SHP77 treated with DMSO at 0.1 percent for 48 hours (cell line): ENCODE data around the gene PPM1A.
"Not testable (repeated sequence)": the region's sequence is repeated elsewhere in the genome, so short reads cannot be mapped to it uniquely, and the experiment has no call there.

ENCODE experiments used
- DNase-seq: peaks from one replicate; lab custom pipeline; 2025; lab: John Stamatoyannopoulos, UW

The PPM1A gene

DNA sequence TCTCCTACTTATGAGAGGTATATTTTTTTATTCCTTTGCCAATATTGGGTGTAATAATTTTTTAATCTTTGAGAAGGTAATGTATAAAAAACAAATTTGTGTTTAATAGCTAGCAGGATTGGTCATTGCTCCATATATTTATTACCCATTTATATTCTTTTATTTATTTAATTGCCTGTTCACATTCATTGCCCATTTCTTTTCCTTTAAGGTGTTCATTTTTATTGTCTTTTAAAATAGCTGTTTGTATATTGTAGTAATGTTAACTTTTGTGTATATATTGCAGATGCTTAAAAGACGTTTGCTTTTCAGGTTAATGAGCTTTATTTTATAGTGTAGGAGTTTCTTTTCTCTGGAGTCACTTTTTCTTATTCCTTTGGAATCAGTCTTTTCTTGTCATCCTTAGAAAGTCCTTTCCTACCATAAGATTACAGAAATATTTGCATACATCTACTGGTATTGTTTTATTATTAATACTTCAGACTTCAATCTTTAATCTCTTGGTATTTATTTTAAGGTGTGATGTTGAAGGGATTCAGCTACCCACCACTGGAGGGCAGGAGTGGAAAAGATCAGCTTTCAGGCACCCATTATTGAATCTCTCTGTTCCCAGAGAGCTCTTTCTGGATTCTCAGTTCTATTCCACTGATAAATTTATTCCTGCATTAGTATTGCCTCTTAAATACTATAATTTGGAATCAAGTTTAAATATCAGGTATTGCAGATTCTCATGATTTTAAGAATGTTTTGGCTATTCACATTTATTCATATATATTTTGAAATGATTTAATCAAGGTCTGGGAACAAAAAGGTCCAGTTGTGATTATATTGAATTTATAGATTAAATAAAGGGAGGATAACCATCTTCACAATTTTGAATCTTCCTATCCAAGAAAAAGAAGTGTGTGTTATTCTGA, 17.3 kb downstream of the PPM1A start:
- DNase-seq: peak; percentile 13

- no peak for DNase-seq
Measured at GRCh38 chr14:60272177-60272576, 23.2 kb downstream of the PPM1A start.

DNA sequence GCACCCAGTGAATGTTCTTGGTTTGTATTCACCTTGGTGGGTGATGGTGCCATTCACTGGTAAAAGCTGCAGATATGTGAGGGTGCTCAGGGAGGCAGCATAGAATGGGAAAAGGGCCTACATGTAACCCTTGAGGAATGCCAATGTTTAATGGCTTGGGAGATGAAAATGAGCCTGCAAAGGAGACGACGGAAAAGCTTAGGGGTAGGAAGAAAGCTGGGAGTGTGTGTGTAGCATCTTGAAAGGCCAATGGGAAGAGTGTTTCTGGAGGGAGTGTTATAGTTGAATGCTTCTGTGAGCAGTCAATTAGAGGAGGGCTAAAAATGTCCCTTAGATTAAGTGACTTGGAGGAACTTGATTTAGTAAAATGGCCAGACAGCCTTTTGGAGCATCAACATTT, 24.9 kb downstream of the PPM1A start:
- no peak for DNase-seq

DNA sequence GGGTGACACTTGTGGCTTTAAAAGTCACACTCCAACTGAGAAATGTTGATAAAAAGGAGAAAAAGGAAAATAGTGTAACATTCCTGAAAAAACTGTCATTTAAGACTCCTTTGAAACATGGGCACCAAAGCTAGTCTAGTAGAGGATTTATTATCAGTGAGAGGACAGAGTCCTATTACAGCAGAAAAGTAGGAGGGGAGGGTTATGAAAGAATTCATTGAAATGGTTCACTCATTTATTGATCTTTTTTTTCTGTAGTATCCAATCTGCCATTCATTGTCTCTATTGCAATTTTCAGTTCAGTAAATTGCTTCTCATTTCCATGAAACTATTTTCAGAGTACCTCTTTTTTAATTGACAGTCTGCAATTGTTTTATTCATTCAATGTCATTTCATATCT, 25.4 kb downstream of the PPM1A start:
- no peak for DNase-seq

DNA sequence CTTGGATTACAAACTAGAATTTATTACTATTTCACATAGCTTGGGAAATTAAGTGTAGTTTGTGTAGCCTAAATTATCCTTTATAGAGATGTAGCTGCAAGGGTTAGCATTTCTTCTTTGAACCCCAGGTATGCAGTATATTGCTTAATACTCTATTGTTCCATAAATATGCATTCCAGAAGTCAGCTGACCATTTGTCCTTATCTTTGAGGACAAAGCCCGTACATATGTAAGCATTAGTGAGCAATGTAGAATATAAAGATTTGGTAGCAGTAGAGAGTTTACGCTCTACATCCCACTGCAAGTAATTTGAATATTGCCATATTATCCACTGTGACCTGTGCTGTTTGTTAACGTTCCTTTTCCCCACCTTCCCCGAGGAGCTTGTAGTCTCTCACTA, 26.9 kb downstream of the PPM1A start:
- DNase-seq: no peak

GRCh38 chr14:60276347-60276746, 27.3 kb downstream of the PPM1A start:
- no peak for DNase-seq

DNA sequence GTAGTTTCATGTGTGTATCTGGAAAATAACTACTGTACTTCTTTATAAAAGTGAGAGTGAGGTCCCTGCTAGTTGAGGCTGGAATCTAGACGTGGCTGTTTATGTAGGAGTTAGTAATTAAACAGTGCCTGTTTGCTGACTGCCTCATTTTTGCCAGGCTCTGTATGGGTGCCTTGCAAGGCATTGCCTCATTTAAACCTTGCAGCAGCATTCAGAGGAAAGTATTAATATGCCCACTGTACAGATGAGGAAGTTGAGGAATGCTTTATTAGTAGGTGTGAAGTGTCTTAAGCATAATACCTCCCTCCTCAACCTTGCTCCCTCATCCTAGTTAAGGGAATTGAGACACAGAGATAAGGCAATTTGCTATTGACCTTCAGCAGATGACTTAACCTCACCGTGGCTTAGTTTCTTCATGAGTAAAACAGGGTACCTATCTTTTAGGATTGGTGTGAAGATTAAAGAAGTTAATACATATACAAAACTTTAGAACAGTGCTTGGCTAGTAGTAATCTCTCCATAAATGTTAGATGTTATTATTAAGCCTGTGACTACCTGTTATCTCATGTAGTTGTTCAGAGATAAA, 28.7 kb downstream of the PPM1A start:
- DNase-seq: no peak

DNA sequence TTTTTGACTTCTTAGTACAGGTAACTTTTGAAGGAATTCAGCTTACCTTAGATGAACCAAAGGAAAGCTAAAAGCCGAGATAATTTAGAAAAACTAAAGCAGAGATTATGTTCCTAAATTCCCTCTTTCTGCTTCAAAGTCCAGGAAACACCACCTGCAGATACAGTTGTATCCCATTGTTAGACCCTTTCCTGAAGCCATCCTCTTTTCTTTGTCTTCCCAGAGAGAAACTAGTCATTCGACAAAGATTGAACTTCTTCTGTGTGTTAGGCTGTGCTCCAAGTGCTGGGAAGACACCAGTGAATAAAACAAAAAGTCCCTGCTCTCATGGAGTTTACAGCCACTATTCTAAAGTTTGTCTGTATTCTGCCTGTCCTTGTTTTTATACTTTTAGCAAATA, 29.3 kb downstream of the PPM1A start:
- no peak for DNase-seq

DNA sequence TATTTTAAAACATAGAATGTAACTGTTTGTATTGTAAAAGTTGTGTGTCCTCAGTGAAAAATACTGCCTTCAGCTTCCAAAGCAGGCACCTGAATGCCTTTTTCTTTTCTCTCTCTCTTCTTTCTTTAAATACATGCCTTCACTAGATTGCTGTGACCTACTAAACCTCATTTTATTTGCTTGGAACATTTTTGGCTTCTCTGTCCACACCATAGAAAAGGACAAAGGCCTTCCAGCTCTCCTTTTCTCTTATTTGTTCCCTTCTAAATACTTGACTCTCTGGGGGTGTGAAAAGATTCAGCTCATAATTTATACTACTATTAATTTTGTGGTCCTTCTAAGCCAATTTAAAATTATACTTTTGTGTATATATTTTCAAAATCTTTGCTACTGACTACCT, 38.4 kb downstream of the PPM1A start:
- DNase-seq: no peak

DNA sequence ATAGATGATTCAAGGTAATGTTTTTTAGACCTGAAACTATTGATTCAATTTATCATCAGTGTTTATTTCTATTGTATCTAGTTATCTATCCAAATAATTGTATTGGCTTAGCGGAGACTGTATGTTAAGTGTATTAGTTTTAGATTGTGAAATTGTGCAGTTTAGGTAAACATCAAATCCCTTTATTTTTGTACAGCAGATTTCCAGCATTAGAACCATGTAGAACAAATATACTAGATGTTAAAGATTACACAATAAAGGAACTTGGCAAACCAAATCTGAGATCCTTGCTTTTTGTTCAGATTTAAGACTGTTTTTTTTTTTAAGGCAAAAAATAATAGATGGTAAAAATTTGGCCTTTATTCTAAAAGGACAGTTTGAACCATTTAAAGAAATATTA, 39.3 kb downstream of the PPM1A start:
- DNase-seq: no peak

- DNase-seq: no peak
Measured at GRCh38 chr14:60294411-60295069, 45.5 kb downstream of the PPM1A start.

DNA sequence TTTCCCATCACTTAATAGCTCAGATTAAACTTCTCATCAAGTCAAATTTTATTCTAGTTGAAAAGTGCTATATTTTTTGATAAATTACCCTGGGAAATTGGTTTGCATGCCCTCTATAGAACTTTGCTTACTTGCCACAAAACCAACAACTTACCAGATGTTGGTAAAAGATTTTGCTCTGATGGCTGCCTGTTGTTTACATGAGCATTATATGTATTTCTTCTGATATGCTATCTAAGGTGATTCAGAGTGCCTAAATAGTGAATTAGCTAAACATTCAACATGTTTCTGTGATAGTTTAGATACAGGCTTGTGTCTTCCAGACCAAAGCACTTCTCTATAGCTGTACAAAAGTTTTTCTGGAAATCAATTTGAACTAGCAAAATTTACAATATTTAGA, 51.0 kb downstream of the PPM1A start:
- no peak for DNase-seq

- no peak for DNase-seq
Measured at GRCh38 chr14:60301685-60302084, 52.7 kb downstream of the PPM1A start.

DNA sequence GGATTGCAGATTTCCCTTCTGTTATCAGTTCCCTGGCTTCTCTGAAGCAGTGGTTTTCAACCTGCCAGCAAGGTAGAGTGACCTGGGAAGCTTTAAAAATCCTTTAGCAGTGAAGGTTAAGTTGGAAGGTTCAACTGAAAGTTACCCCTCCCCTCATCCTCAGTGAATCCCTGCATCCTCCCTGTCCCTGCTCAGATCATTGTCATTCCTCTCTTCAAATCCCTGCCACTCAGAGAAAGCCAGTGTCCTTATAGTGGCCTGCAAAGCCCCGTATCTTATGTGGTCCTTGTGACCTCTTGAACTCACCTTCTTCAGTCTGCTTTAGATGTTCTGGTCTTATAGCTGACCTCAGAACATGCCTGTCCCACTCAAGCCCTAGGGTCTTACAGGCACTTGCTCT, 53.6 kb downstream of the PPM1A start:
- no peak for DNase-seq

- DNase-seq: no peak
Measured at GRCh38 chr14:60303745-60304144, 54.7 kb downstream of the PPM1A start.

DNA sequence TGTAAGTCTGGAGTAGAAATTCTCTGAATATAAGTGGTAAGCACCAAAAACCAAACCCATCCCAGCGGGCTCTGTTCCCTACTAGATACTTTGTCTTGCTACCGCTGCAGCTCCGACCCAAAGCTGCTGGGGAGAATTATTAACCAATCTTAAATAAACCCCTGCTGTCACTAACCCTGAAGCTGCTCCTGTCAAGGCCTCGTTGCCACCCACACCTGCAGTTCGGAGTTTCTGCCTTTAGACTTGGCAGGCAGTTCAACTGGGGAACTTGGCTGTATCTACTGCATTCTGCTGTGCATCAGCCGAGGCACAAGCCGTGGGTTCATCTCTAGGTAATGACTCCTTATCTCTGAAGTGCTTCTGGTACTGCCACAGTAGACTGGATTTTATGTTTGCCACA, 55.5 kb downstream of the PPM1A start:
- DNase-seq: no peak

DNA sequence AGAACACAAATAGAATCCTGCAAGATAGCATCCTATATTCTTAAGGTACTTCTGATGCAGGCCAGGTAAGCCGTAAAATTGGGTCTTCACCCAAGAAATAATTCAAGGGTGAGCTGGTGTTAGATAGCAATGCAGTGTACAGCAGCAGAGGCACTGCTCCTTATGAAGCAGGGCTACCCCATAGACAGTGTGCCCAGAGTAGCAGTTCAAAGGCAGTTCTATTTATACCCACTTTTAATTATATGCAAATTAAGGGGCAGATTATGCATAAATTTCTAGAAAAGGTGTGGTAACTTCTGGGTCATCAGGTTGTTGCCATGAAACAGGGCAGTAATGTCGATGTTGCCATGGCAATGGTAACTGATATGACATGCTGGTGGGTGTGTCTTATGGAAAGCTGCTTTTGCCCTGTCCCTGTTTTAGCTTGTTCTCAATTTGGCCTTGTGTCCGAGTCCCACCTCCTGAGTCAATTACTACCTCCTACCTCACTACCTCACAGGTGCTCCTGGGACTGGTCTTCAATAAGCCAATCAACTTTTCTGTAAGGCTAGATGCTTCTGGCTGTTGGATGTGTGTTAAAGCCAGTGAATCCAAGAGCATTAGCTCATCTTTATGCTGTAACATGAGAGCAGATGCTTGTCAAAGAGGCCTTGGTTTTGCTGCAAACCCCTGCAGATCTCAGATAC, 61.0 kb downstream of the PPM1A start:
- no peak for DNase-seq

GRCh38 chr14:60311417-60311816, 62.4 kb downstream of the PPM1A start:
- no peak for DNase-seq

DNA sequence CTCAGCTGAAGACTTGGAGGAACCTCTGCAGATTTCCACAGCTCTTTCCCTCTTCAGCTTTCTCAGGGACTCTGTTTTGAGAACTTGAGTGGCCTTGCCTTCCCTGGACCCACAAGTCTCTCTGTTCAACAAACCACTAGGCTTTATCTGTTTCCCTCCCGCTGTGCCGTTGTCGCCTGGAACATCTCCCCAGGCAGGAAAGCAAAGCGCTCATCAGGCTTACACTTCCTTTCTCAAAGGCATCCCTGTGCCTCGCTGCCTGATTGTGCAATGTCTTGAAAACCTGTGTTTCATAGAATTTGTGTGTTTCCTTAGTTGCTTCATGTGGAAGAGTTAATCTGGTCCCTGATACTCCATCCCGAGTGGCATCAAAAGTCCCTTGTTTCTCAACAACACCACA, 64.1 kb downstream of the PPM1A start:
- no peak for DNase-seq

GRCh38 chr14:60315196-60315990, 66.4 kb downstream of the PPM1A start:
- DNase-seq: no peak

GRCh38 chr14:60317609-60318008, 68.6 kb downstream of the PPM1A start:
- DNase-seq: no peak

- not testable (repeated sequence) for DNase-seq
Measured at GRCh38 chr14:60320860-60321259, 71.8 kb downstream of the PPM1A start.
